ENCODE results near the gene LAG3. TPM values are rescaled to one million over a fixed set of nuclear protein-coding genes. Genes with fewer than 3 reads are reported as not detected.

The LAG3 gene
- total and polyA plus RNA-seq, 2 experiments from 2014 or later: 3.7 to 4.7 TPM

DNA sequence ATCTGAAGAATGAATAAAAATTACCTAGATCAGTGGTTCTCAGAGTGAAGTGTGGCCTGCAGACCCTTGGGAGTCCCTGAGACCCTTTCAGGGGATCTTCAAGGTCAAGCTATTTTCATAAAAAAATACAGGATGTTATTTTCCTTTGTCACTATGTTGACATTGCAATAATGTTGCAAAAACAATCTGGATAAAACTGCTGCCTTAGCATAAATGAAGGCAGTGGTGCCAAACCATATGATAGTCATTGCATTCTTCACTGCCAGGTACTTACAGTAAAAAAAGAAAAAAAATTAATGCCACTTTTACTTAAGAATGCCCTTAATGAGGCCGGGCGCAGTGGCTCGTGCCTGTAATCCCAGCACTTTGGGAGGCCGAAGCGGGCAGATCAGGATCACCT lies 15.0 kb downstream of the LAG3 start:
- Mint-ChIP-seq H3K4me1 (peaks cover 19% of the 10 kb centered on the region), H3K4me3 (no peak overlapping the region), H3K27me3 (ENCODE audit: insufficient read depth, low read depth, poor library complexity) (peaks cover 7% of the 10 kb centered on the region), H3K36me3 (ENCODE audit: low read depth) (no peaks in the 10 kb centered on the region), H3K27ac (peak overlapping the region; percentile 23; the same call in 1 of the 2 replicates), H3K9me3 (no peaks in the 10 kb centered on the region)
- H3K9me2 ChIP-seq (ENCODE audit: insufficient read depth): no peaks in the 10 kb centered on the region
- H3K36me3 ChIP-seq (ENCODE audit: insufficient read depth): no peaks in the 10 kb centered on the region
- no peak overlapping the region for H3K27ac ChIP-seq (ENCODE audit: low read depth)
- no peaks in the 10 kb centered on the region for H3K27me3 ChIP-seq (ENCODE audit: insufficient read depth)
- no peaks in the 10 kb centered on the region for H3F3A ChIP-seq (replicated peaks; ENCODE audit: low read depth)
- ATAC-seq: no peak
- H3K4me2 ChIP-seq: peak overlapping the region; percentile 16
- H3K79me2 ChIP-seq (replicated peaks; ENCODE audit: insufficient read depth): no peaks in the 10 kb centered on the region
- peak overlapping the region; percentile 4 for H2AFZ ChIP-seq
- peaks cover 22% of the 10 kb centered on the region for H3K4me1 ChIP-seq (ENCODE audit: insufficient read depth)
- no peak for DNase-seq (ENCODE audit: low spot score)
- no peak for TF ChIP-seq JUNB (IDR thresholded peaks at IDR 0.05; ENCODE audit: unreplicated experiment)
- TF ChIP-seq STAT1 (IDR thresholded peaks at IDR 0.05; ENCODE audit: unreplicated experiment): no peak
- TF ChIP-seq CREB1 (CRISPR knock-in tag; IDR thresholded peaks at IDR 0.05; ENCODE audit: low read depth): no peak
- TF ChIP-seq POLR2AphosphoS5 (IDR thresholded peaks at IDR 0.05; ENCODE audit: low read depth): no peak
- TF ChIP-seq CTCF (conservative IDR thresholded peaks at IDR 0.05; ENCODE audit: low read depth in 2 of 2): no peak
- no peak for TF ChIP-seq NANOG (IDR thresholded peaks at IDR 0.05; ENCODE audit: borderline replicate concordance)
- TF ChIP-seq EZH2 (IDR thresholded peaks at IDR 0.05; ENCODE audit: low read depth, unreplicated experiment): no peak
- TF ChIP-seq, protein P1, sequence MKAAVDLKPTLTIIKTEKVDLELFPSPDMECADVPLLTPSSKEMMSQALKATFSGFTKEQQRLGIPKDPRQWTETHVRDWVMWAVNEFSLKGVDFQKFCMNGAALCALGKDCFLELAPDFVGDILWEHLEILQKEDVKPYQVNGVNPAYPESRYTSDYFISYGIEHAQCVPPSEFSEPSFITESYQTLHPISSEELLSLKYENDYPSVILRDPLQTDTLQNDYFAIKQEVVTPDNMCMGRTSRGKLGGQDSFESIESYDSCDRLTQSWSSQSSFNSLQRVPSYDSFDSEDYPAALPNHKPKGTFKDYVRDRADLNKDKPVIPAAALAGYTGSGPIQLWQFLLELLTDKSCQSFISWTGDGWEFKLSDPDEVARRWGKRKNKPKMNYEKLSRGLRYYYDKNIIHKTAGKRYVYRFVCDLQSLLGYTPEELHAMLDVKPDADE (IDR thresholded peaks at IDR 0.05): no peak
- no peak for TF ChIP-seq ZNF462 (CRISPR knock-in tag; IDR thresholded peaks at IDR 0.05)
- no peak for TF ChIP-seq ZNF331 (CRISPR knock-in tag; IDR thresholded peaks at IDR 0.05; ENCODE audit: low read depth)
- no peak for TF ChIP-seq ZNF114 (CRISPR knock-in tag; IDR thresholded peaks at IDR 0.05)
- TF ChIP-seq, protein P2, sequence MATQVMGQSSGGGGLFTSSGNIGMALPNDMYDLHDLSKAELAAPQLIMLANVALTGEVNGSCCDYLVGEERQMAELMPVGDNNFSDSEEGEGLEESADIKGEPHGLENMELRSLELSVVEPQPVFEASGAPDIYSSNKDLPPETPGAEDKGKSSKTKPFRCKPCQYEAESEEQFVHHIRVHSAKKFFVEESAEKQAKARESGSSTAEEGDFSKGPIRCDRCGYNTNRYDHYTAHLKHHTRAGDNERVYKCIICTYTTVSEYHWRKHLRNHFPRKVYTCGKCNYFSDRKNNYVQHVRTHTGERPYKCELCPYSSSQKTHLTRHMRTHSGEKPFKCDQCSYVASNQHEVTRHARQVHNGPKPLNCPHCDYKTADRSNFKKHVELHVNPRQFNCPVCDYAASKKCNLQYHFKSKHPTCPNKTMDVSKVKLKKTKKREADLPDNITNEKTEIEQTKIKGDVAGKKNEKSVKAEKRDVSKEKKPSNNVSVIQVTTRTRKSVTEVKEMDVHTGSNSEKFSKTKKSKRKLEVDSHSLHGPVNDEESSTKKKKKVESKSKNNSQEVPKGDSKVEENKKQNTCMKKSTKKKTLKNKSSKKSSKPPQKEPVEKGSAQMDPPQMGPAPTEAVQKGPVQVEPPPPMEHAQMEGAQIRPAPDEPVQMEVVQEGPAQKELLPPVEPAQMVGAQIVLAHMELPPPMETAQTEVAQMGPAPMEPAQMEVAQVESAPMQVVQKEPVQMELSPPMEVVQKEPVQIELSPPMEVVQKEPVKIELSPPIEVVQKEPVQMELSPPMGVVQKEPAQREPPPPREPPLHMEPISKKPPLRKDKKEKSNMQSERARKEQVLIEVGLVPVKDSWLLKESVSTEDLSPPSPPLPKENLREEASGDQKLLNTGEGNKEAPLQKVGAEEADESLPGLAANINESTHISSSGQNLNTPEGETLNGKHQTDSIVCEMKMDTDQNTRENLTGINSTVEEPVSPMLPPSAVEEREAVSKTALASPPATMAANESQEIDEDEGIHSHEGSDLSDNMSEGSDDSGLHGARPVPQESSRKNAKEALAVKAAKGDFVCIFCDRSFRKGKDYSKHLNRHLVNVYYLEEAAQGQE (IDR thresholded peaks at IDR 0.05; ENCODE audit: unreplicated experiment): no peak
- no peak for TF ChIP-seq EZH2phosphoT487 (IDR thresholded peaks at IDR 0.05; ENCODE audit: unreplicated experiment)
- H3K4me3 ChIP-seq: no peak overlapping the region
- no peaks in the 10 kb centered on the region for H4K20me1 ChIP-seq (replicated peaks; ENCODE audit: insufficient read depth)
